Measurements from ENCODE around the gene CFAP251. TPM values are rescaled to one million over a fixed set of nuclear protein-coding genes. Genes with fewer than 3 reads are reported as not detected.
A peak's percentile ranks its signal among the peaks of the same experiment; 100 is the strongest.

CFAP251 gene
- total RNA-seq, 1 donor from 2014 or later = 1.2 TPM

- TF ChIP-seq, protein P1, sequence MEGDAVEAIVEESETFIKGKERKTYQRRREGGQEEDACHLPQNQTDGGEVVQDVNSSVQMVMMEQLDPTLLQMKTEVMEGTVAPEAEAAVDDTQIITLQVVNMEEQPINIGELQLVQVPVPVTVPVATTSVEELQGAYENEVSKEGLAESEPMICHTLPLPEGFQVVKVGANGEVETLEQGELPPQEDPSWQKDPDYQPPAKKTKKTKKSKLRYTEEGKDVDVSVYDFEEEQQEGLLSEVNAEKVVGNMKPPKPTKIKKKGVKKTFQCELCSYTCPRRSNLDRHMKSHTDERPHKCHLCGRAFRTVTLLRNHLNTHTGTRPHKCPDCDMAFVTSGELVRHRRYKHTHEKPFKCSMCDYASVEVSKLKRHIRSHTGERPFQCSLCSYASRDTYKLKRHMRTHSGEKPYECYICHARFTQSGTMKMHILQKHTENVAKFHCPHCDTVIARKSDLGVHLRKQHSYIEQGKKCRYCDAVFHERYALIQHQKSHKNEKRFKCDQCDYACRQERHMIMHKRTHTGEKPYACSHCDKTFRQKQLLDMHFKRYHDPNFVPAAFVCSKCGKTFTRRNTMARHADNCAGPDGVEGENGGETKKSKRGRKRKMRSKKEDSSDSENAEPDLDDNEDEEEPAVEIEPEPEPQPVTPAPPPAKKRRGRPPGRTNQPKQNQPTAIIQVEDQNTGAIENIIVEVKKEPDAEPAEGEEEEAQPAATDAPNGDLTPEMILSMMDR (IDR thresholded peaks at IDR 0.05) = no peak
- peak overlapping the region; percentile 45 for H3K4me3 Mint-ChIP-seq
- H3K36me3 Mint-ChIP-seq (ENCODE audit: low read depth) = no peaks in the 10 kb centered on the region
- ChIA-PET CTCF (interaction anchor here (0.9 to 2.8 kb wide), 8 partner anchors 7 to 98 kb away, joined by 3 to 11 read pairs (median 8); partner anchors contain the start of genes BCL7A and CFAP251), POLR2A (interaction anchor here (0.5 to 3.3 kb wide), 20 partner anchors 7 to 190 kb away, joined by 3 to 130 read pairs (median 4); partner anchors contain the start of genes BCL7A, CFAP251, MLXIP and PSMD9)
- no peaks in the 10 kb centered on the region for H3K9me3 Mint-ChIP-seq
- peak; percentile 51 for ATAC-seq (ENCODE audit: low read depth)
- no peak for DNase-seq
- H3K27me3 Mint-ChIP-seq = no peaks in the 10 kb centered on the region
- H3K27ac Mint-ChIP-seq = peak overlapping the region; percentile 97
- peaks cover 36% of the 10 kb centered on the region for H3K4me1 Mint-ChIP-seq
- intact Hi-C loops (cut with micrococcal nuclease) = loop anchor here (1.0 to 5.0 kb wide), 2 partner anchors 36 to 73 kb away; partner anchors contain the start of gene CFAP251
These were observed 72.6 kb downstream of the CFAP251 start for GRCh38 chr12:121990692-121991603.

DNA sequence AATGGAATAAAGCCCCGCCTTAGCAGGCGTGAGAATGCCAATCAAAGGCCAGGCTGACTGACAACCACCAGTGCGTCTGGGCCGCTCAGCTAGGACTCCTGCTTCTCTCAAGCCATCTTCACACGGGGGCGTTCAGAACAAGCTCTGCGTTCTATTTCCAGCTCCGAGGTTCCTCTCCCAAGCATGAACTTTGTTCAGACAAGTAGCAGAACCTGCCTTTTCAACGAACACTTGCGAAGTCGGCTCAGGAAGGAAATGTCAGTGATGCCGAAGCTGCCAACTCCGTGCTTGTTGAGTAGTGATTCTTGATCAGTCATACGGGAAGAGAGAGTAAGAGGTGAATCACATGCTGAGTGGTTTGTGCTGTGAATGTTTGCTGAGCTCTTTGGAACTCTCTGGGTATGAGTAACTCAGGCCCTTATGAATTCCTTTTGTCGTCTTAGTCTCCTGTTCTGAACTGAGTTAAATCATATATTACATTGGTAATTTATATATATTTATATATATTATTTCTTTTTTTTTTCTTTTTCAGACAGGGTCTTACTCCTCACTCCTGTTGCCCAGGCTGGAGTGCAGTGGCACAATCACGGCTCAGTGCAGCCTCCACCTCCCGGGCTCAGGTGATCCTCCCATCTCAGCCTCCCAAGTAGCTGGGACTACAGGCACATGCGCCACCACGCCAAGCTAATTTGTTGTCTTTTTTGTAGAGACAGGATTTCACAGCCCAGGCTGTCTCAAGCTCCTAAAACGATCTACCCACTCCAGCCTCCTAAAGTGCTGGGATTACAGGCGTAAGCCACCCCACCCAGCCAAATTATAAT lies 73.9 kb downstream of the CFAP251 start:
- H3K27me3 Mint-ChIP-seq = no peaks in the 10 kb centered on the region
- ATAC-seq (ENCODE audit: low read depth) (peak; percentile 87), DNase-seq (peak; percentile 48)
- H3K27ac Mint-ChIP-seq = peak overlapping the region; percentile 97
- ChIA-PET POLR2A (interaction anchor here (0.5 to 3.3 kb wide), 20 partner anchors 8 to 1456 kb away, joined by 3 to 130 read pairs (median 4); partner anchors contain the start of genes BCL7A, CFAP251 and MLXIP), CTCF (interaction anchor here (0.6 to 2.8 kb wide), 9 partner anchors 9 to 96 kb away, joined by 3 to 11 read pairs (median 7); partner anchors contain the start of genes BCL7A and CFAP251)
- intact Hi-C loops (cut with micrococcal nuclease) = loop anchor here (1.0 to 5.0 kb wide), 3 partner anchors 12 to 35 kb away; no protein-coding TSS in a partner anchor
- H3K4me3 Mint-ChIP-seq = peak overlapping the region; percentile 75
- no peaks in the 10 kb centered on the region for H3K36me3 Mint-ChIP-seq (ENCODE audit: low read depth)
- H3K4me1 Mint-ChIP-seq = peaks cover 49% of the 10 kb centered on the region
- TF ChIP-seq, protein P1 (IDR thresholded peaks at IDR 0.05) = no peak
- H3K9me3 Mint-ChIP-seq = no peaks in the 10 kb centered on the region

DNA sequence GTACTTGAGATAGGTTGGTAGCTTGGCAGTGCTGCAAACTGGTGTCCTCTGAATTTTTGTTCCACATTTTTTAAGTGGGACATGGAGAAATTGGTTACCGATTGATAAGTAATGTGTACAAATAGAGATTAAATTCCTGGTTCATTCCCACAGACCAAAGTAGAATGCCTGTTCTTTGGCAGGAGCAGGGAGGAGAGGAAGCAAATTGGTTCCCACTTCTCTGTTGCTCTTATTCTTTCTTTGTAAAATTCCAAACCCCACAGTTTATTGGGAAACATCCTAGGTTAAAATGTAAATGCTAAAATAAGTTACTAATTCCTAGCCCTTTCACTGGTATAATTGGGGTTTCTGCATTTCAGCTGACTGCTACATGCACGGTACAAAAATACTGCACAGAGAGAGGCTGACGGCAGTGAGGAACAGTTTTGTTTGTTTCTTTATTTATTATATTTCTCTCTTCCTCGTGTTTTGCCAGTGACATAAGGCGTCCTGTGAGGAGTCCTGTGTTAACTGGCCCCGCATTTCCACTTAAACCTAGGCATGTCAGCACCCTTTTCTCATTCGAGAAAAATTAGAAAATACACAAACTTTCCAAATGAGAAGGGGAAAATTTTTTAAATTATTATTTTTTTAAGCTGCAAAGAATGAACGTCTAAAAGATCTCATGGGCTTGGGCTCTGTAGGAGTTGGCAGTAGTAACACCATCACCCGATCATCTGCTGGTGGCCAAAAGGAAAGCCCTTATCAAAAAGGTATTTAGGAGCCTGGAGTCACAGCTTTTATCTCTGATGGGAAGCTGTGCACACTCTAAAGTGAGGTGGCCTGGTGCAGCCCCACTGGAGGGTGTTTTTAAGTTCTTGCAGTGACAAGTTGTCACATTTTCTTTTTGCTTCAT lies 77.9 kb downstream of the CFAP251 start:
- POLR2A ChIA-PET = interaction anchor here (0.6 to 1.5 kb wide), 5 partner anchors 8 to 25 kb away, joined by 3 to 6 read pairs (median 4); partner anchors contain the start of gene BCL7A
- CTCF ChIA-PET = interaction anchor here (1.1 kb wide), 1 partner anchor 78 kb away, joined by 3 read pairs; the partner anchor contains the start of gene CFAP251
- intact Hi-C loops (cut with micrococcal nuclease) = loop anchor here (1.0 kb wide), 1 partner anchor 8 kb away; no protein-coding TSS in a partner anchor

More for the DNA sequence above, 77.9 kb downstream of the CFAP251 start:
- Mint-ChIP-seq H3K27ac (peak overlapping the region; percentile 4), H3K4me3 (peak overlapping the region; percentile 9), H3K36me3 (ENCODE audit: low read depth) (no peaks in the 10 kb centered on the region), H3K27me3 (no peaks in the 10 kb centered on the region), H3K4me1 (peaks cover 46% of the 10 kb centered on the region), H3K9me3 (no peaks in the 10 kb centered on the region)
- ATAC-seq (ENCODE audit: low read depth) = no peak
- DNase-seq = no peak
- TF ChIP-seq, protein P1 (IDR thresholded peaks at IDR 0.05) = no peak

Data from activated B cell treated with CpG ODN at 0.5 μM for 24 hours (primary cell).